ENCODE measurements around the gene TTC28. TPM values are rescaled to one million over a fixed set of nuclear protein-coding genes. Genes with fewer than 3 reads are reported as not detected.

The TTC28 gene
- total and polyA plus RNA-seq, 8 donors = 2.2 to 18.6 (median 11.5) TPM

DNA sequence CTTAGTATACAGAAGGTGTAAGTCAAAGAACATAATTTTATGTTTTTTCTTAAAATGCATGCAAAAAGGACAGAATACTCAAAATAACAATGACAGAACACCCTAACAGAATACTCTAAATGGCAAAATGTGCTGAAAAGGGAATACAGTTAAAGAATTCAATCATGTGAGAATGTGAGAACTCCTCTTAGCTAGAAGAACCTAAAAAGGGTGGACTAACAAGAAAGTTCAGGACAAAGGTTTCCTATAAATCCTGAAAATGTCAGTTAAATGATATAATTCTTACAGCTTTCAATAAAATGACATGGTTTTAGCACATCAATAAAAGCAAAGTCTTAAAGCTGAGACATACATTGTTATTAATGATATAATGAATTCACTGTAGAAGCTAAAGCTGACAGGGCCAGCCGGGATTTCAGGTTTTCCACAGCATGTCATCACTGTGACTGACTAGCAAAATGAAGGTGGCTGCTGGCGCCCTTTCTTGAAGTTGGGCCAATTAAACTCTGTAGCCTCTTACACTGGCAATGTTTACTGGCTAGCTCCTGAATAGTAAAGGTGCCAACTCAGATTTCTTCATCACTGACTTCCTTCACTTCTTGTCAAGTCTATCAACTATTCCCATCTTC lies 244.4 kb downstream of the TTC28 start:
- DNase-seq (peak; percentile 56 to 77 (median 69)), FAIRE-seq (no peak), ATAC-seq (peak; percentile 96 to 98 (median 98))
- WGBS, 2 donors = 16 to 17% methylated on average over 2 of the region's 2 CpGs
- intact Hi-C loops (cut with DNase I) = no loop called here
- H3K9me3 ChIP-seq = no peaks in the 10 kb centered on the region
- no peak overlapping the region for H3K4me3 ChIP-seq
- TF ChIP-seq, protein P1, sequence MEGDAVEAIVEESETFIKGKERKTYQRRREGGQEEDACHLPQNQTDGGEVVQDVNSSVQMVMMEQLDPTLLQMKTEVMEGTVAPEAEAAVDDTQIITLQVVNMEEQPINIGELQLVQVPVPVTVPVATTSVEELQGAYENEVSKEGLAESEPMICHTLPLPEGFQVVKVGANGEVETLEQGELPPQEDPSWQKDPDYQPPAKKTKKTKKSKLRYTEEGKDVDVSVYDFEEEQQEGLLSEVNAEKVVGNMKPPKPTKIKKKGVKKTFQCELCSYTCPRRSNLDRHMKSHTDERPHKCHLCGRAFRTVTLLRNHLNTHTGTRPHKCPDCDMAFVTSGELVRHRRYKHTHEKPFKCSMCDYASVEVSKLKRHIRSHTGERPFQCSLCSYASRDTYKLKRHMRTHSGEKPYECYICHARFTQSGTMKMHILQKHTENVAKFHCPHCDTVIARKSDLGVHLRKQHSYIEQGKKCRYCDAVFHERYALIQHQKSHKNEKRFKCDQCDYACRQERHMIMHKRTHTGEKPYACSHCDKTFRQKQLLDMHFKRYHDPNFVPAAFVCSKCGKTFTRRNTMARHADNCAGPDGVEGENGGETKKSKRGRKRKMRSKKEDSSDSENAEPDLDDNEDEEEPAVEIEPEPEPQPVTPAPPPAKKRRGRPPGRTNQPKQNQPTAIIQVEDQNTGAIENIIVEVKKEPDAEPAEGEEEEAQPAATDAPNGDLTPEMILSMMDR (IDR thresholded peaks at IDR 0.05) = no peak
- H3K27ac ChIP-seq = no peak overlapping the region
- H3K36me3 ChIP-seq = no peaks in the 10 kb centered on the region
- H3K4me1 ChIP-seq = peaks cover 9 to 18% (median 12%) of the 10 kb centered on the region in 3 donors
- no peaks in the 10 kb centered on the region for H3K27me3 ChIP-seq

DNA sequence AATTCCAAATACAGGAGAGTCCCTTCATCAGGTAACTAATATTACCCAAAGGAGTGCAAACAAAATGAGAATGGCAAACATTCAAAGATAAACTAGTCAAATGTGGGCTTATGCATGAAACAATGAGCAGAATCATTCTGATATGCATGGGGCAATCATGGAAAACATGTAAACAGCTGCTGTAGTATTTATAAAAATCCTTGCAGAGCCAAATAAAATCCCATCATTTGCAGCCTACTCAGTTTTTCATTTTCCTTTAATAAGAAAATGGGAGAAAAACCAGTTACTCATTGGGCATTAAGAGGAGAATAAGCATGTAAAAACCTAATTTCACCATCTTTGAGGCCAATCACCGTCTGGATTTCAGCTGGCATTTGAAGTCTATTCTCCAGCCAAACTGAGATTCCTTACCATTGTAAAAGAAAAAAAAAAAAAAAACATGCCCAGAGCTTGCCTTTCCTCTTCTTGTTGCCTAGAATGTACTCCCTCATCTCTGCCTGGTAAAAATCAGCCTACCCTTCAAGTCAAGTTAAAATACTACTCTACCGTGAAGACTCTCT lies 249.1 kb downstream of the TTC28 start:
- FAIRE-seq (no peak), DNase-seq (no peak), ATAC-seq (no peak)
- WGBS, 2 donors = 64 to 65% methylated on average over 2 of the region's 2 CpGs
- TF ChIP-seq, protein P1 (IDR thresholded peaks at IDR 0.05) = no peak
- no peaks in the 10 kb centered on the region for H3K36me3 ChIP-seq
- intact Hi-C loops (cut with DNase I) = no loop called here
- H3K9me3 ChIP-seq = no peaks in the 10 kb centered on the region
- H3K4me3 ChIP-seq = no peak overlapping the region
- no peaks in the 10 kb centered on the region for H3K27me3 ChIP-seq
- H3K4me1 ChIP-seq = peaks cover 3 to 17% (median 14%) of the 10 kb centered on the region in 3 donors
- no peak overlapping the region for H3K27ac ChIP-seq

DNA sequence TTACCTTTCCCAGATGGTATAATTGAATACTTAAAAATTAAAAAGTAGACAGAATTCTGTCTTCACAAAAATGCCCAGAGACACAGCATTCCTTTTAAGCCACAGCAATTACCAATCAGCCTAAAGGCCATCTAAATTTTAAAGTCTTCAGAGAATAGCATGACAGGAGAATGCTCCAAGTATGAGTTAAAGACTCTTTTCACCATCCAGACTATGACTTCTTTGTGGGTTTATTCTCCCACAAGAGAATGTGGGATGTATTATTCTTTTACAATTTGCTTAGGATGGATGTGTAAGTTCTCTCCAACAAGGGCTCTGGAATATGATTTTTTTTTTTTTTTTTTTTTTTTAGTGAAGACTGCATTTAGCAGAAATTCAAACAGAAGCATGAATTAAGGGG lies 249.9 kb downstream of the TTC28 start:
- H3K4me1 ChIP-seq = peaks cover 9 to 16% (median 14%) of the 10 kb centered on the region in 3 donors
- DNase-seq = no peak
- TF ChIP-seq, protein P1 (IDR thresholded peaks at IDR 0.05) = no peak
- no peaks in the 10 kb centered on the region for H3K9me3 ChIP-seq
- intact Hi-C loops (cut with DNase I) = no loop called here
- H3K27ac ChIP-seq = no peak overlapping the region
- H3K36me3 ChIP-seq = no peaks in the 10 kb centered on the region
- no peak for ATAC-seq
- no peak overlapping the region for H3K4me3 ChIP-seq
- no peaks in the 10 kb centered on the region for H3K27me3 ChIP-seq
- FAIRE-seq = no peak

DNA sequence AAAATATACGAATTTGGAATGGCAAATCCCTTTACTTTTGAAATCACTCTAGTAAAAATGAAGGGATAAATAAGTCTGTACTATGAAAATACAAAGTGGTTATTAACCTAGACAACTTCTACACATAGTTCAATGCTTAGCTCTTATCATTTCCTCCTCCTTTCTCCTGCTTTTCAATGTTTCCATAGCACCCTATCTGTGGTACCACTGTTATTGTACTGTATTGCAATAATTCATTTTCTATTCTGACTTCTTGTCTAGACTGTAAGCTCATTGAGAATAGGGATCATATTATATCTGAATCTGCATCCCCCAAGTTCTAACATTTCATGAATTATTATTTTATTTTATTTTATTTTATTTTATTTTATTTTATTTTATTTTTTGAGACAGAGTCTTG lies 251.4 kb downstream of the TTC28 start:
- peaks cover 13 to 22% (median 14%) of the 10 kb centered on the region in 3 donors for H3K4me1 ChIP-seq
- no peak for FAIRE-seq
- no peak overlapping the region for H3K4me3 ChIP-seq
- H3K27ac ChIP-seq = no peak overlapping the region
- 88 to 90% methylated on average over 1 of the region's 1 CpG for WGBS, 2 donors
- H3K36me3 ChIP-seq = no peaks in the 10 kb centered on the region
- H3K9me3 ChIP-seq = no peaks in the 10 kb centered on the region
- ATAC-seq = no peak
- no peak for DNase-seq
- intact Hi-C loops (cut with DNase I) = no loop called here
- TF ChIP-seq, protein P1 (IDR thresholded peaks at IDR 0.05) = no peak
- H3K27me3 ChIP-seq = no peaks in the 10 kb centered on the region
